Activated CD8-positive, alpha-beta memory T cell treated with anti-CD3 and anti-CD28 coated beads, Interleukin-2, amount 50 U/mL, for 24 hours (primary cell): ENCODE results near the gene ASRGL1.
A peak's percentile ranks its signal among the peaks of the same experiment; 100 is the strongest.
"Not testable (repeated sequence)": the region's sequence is repeated elsewhere in the genome, so short reads cannot be mapped to it uniquely, and the experiment has no call there.

Experiments
- DNase-seq: peaks from one replicate; pipeline ENCODE4 v3.0.0-alpha.2; 2020; ENCODE audit errors: extremely low read depth

The ASRGL1 gene

GRCh38 chr11:62337303-62338181, at the start of gene ASRGL1:
ASRGL1 (plus strand) TSS chr11:62337448; CDS start chr11:62337978, 530 bp downstream.
- DNase-seq = peak; percentile 18

- DNase-seq = no peak
Observed at GRCh38 chr11:62295504-62295903, 41.7 kb upstream of the ASRGL1 start.

- no peak for DNase-seq
Observed at GRCh38 chr11:62298975-62299374, 38.3 kb upstream of the ASRGL1 start, which contains the start of gene SCGB1D4. SCGB1D4 (minus strand) TSS chr11:62299075; CDS start chr11:62299010, 65 bp downstream.

GRCh38 chr11:62306227-62306626, 31.0 kb upstream of the ASRGL1 start:
- DNase-seq = no peak

GRCh38 chr11:62307950-62308349, 29.3 kb upstream of the ASRGL1 start:
- DNase-seq = no peak

- no peak for DNase-seq
Observed at GRCh38 chr11:62309991-62310390, 27.3 kb upstream of the ASRGL1 start.

GRCh38 chr11:62315431-62315830, 21.8 kb upstream of the ASRGL1 start:
- no peak for DNase-seq

GRCh38 chr11:62322524-62322923, 14.7 kb upstream of the ASRGL1 start:
- DNase-seq = no peak

GRCh38 chr11:62324731-62325556, 12.3 kb upstream of the ASRGL1 start:
- peak; percentile 20 for DNase-seq

GRCh38 chr11:62325781-62326180, 11.5 kb upstream of the ASRGL1 start:
- DNase-seq = not testable (repeated sequence)

- DNase-seq = not testable (repeated sequence)
Observed at GRCh38 chr11:62326719-62327118, 10.5 kb upstream of the ASRGL1 start.

GRCh38 chr11:62327541-62327940, 9.7 kb upstream of the ASRGL1 start:
- not testable (repeated sequence) for DNase-seq

- not testable (repeated sequence) for DNase-seq
Observed at GRCh38 chr11:62331264-62331663, 6.0 kb upstream of the ASRGL1 start.

- DNase-seq = no peak
Observed at GRCh38 chr11:62333768-62334167, 3.5 kb upstream of the ASRGL1 start.

GRCh38 chr11:62336949-62337302, 322 bp upstream of the ASRGL1 start:
- DNase-seq = not testable (repeated sequence)

- DNase-seq = no peak
Observed at GRCh38 chr11:62338218-62338617, 970 bp downstream of the ASRGL1 start.

GRCh38 chr11:62340269-62340901, 3.1 kb downstream of the ASRGL1 start:
- DNase-seq = no peak

- DNase-seq = no peak
Observed at GRCh38 chr11:62341588-62341987, 4.3 kb downstream of the ASRGL1 start.

- DNase-seq = not testable (repeated sequence)
Observed at GRCh38 chr11:62343646-62344190, 6.5 kb downstream of the ASRGL1 start.

GRCh38 chr11:62344210-62344609, 7.0 kb downstream of the ASRGL1 start:
- no peak for DNase-seq

- DNase-seq = no peak
Observed at GRCh38 chr11:62345861-62346260, 8.6 kb downstream of the ASRGL1 start.
